Calu3 (cell line): ENCODE measurements around the gene NEK2. TPM values are rescaled to one million over a fixed set of nuclear protein-coding genes. Genes with fewer than 3 reads are reported as not detected.

Experiments
- BruUV-seq: library from RNA; stranded (reverse); fragments of 400-500 nt; replicated peaks from 2 replicates; lab custom pipeline; 2021; lab: Mats Ljungman, UMichigan
- CTCF ChIA-PET: fragments of 300-600 bp; sonication (Branson Sonifier 250); formaldehyde crosslinking; loops from one replicate; lab custom pipeline; 2022; ENCODE audit warnings: antibody characterized with exemption; lab: Charles Lee
- DNase-seq: peaks from one replicate; pipeline ENCODE4 v3.0.0; 2022
- H3K27ac Mint-ChIP-seq: one replicate; pipeline ENCODE4 v1.8.0; 2022; ENCODE audit warnings: mixed read lengths; ENCODE audit not compliant: unreplicated experiment
- H3K27me3 Mint-ChIP-seq: one replicate; pipeline ENCODE4 v1.8.0; 2022; ENCODE audit warnings: mixed read lengths; ENCODE audit not compliant: unreplicated experiment
- H3K36me3 Mint-ChIP-seq: one replicate; pipeline ENCODE4 v1.8.0; 2022; ENCODE audit warnings: mild to moderate bottlenecking, moderate library complexity, mixed read lengths; ENCODE audit not compliant: insufficient read depth, unreplicated experiment
- H3K4me1 Mint-ChIP-seq: one replicate; pipeline ENCODE4 v1.8.0; 2022; ENCODE audit warnings: mild to moderate bottlenecking, low read depth, mixed read lengths; ENCODE audit not compliant: unreplicated experiment
- H3K4me3 Mint-ChIP-seq: one replicate; pipeline ENCODE4 v1.8.0; 2022; ENCODE audit warnings: mild to moderate bottlenecking, low read depth, moderate library complexity, mixed read lengths; ENCODE audit not compliant: unreplicated experiment
- H3K9me3 Mint-ChIP-seq: one replicate; pipeline ENCODE4 v1.8.0; 2022; ENCODE audit warnings: low read depth, mixed read lengths; ENCODE audit not compliant: unreplicated experiment
- CTCF ChIP-seq: fragments of 200-600 bp; IDR thresholded peaks from one replicate; pipeline ENCODE4 v1.8.0; 2022; ENCODE audit warnings: antibody characterized with exemption; ENCODE audit not compliant: unreplicated experiment
- intact Hi-C: fragments of 100-400 bp; cut with micrococcal nuclease; formaldehyde crosslinking; loops from one replicate; pipeline ENCODE4 v1.10.0; 2022; ENCODE audit not compliant: unreplicated experiment
- total RNA-seq: library from RNA; stranded (reverse); gene quantifications from 2 replicates; pipeline ENCODE4 v1.2.3, GENCODE V29; 2022

NEK2 gene
- total RNA-seq, 1 experiment from 2014 or later = 43.2 TPM

DNA sequence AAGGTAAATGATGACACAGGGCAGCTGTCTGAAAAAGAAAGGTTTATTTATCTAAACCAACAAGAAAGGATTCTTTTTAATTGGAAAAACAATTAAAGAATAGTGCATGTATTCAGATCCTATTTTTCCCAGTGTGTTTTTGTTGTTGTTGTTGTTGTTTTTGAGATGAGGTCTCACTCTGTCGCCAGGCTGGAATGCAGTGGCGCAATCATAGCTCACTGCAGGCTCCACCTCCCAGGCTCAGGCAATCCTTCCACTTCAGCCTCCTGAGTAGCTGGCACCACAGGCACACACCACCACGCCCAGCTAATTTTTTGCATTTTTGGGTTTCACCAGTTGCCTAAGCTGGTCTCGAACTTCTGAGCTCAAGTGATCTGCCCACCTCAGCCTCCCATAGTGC lies 22.1 kb downstream of the NEK2 start:
- Mint-ChIP-seq H3K4me3 (no peak overlapping the region), H3K36me3 (peaks cover 7% of the 10 kb centered on the region), H3K9me3 (no peaks in the 10 kb centered on the region), H3K27ac (no peak overlapping the region), H3K27me3 (no peaks in the 10 kb centered on the region), H3K4me1 (peaks cover 30% of the 10 kb centered on the region)
- CTCF ChIA-PET = interaction anchor here (0.7 to 3.5 kb wide), 11 partner anchors 9 to 1832 kb away, joined by 3 to 20 read pairs (median 5); partner anchors contain the start of gene SLC30A1
- TF ChIP-seq CTCF = no peak
- BruUV-seq = no TSS peak
- intact Hi-C loops = no loop called here
- no peak for DNase-seq

- no peaks in the 10 kb centered on the region for H3K27me3 Mint-ChIP-seq
- intact Hi-C loops = no loop called here
- DNase-seq = no peak
- peaks cover 39% of the 10 kb centered on the region for H3K4me1 Mint-ChIP-seq
- H3K4me3 Mint-ChIP-seq = no peak overlapping the region
- peaks cover 7% of the 10 kb centered on the region for H3K36me3 Mint-ChIP-seq
- H3K9me3 Mint-ChIP-seq = no peaks in the 10 kb centered on the region
- TF ChIP-seq CTCF = no peak
- BruUV-seq = no TSS peak
- CTCF ChIA-PET = interaction anchor here (0.7 to 3.5 kb wide), 7 partner anchors 74 to 802 kb away, joined by 3 to 20 read pairs (median 3); partner anchors contain the start of gene SLC30A1
- no peak overlapping the region for H3K27ac Mint-ChIP-seq
These were observed 23.1 kb downstream of the NEK2 start for GRCh38 chr1:211652371-211652770.

DNA sequence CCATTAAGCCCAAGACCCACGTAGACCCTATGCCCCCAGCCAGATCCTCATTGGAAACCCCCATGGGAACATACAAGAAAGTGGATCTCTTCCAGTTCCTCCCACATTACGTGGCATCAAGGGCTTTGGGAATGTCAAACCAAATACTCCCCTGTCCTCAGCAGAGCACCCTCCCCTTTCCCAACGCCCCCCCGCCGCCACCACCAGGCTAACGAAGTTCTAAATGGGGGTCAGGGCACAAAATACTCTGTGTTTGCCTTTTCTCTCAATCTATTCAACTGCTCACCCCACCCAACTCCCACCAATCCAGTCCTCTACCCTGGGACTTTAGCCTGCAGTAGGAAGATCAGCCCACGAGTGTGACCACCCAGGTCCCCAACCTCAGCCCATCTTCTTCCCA lies 24.5 kb downstream of the NEK2 start:
- Mint-ChIP-seq H3K27me3 (no peaks in the 10 kb centered on the region), H3K27ac (no peak overlapping the region), H3K36me3 (peaks cover 7% of the 10 kb centered on the region), H3K4me1 (peaks cover 51% of the 10 kb centered on the region), H3K9me3 (no peaks in the 10 kb centered on the region), H3K4me3 (no peak overlapping the region)
- no peak for DNase-seq
- CTCF ChIA-PET = interaction anchor here (0.7 kb wide), 1 partner anchor 1183 kb away, joined by 3 read pairs; no protein-coding TSS in a partner anchor
- BruUV-seq = no TSS peak
- no peak for TF ChIP-seq CTCF
- intact Hi-C loops = no loop called here

DNA sequence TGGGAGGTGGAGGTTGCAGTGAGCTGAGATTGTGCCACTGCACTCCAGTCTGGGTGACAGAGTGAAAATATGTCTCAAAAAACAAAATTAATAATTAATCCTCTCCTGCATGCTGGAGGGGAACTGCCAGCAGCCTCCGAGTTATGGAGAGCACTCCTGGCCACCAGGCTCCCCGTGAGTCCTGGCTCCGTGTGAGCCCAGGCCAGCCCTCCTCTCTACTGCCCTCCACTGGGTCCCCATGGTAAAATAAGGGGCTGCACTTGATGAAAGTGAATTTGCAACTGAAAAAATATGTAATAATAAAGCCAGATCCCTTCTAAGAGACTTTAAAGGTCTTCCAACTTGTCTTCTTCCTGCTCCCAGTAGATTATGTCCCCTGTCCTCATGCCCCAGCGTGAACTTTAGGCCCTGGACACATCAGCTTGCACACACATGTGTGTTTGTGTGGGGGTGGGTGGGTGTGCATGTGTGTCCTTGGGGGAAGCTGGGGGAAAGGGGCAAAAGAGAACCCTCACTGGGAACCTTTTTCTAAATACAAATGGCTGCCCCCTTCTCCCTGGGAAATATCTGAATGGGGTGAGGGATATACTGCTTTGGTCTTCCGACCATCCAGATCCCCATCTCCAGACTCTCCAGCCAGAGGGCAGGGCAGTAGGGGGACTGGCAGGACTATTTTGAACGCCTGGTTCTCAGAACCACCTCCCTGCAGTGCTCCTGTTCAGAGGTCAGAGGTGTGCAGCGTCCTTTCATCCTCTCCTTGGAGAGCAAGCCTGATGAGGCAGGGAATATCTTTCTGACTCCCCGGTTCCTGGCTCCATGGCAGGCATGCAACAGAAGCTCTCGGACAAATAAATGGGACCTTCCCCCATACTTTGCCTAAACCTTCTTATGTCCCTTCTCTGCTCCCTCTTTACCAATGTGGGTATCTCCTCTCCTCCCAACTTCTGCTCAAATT lies 26.2 kb downstream of the NEK2 start:
- no peak overlapping the region for H3K4me3 Mint-ChIP-seq
- no peaks in the 10 kb centered on the region for H3K27me3 Mint-ChIP-seq
- peaks cover 46% of the 10 kb centered on the region for H3K4me1 Mint-ChIP-seq
- H3K9me3 Mint-ChIP-seq = no peaks in the 10 kb centered on the region
- intact Hi-C loops = loop anchor here (2.0 kb wide), 1 partner anchor 134 kb away; no protein-coding TSS in a partner anchor
- CTCF ChIA-PET = interaction anchor here (0.7 to 2.4 kb wide), 10 partner anchors 9 to 1199 kb away, joined by 3 to 13 read pairs (median 3); partner anchors contain the start of gene SLC30A1
- no peaks in the 10 kb centered on the region for H3K36me3 Mint-ChIP-seq
- TF ChIP-seq CTCF = peak; percentile 74
- peak overlapping the region; percentile 55 for H3K27ac Mint-ChIP-seq
- BruUV-seq = no TSS peak
- DNase-seq = peak; percentile 87
